ENCODE data around the gene HAGH.
A peak's percentile ranks its signal among the peaks of the same experiment; 100 is the strongest.

The HAGH gene

GRCh38 chr16:1784977-1785845 lies 41.4 kb downstream of the HAGH start:
- no peak for DNase-seq

GRCh38 chr16:1782408-1783264 lies 44.0 kb downstream of the HAGH start, which contains the start of the genes NUBP2 and SPSB3:
Gene NUBP2 (plus strand): TSS chr16:1782960. CDS start chr16:1783021, 61 bp downstream.
Gene SPSB3 (minus strand): TSS chr16:1782571. CDS start chr16:1781483, 1,088 bp downstream.
- DNase-seq = peak; percentile 100

- DNase-seq = no peak
Observed at GRCh38 chr16:1781758-1782407, 44.7 kb downstream of the HAGH start.

- no peak for DNase-seq
Observed at GRCh38 chr16:1781254-1781653, 45.4 kb downstream of the HAGH start.

GRCh38 chr16:1780677-1781072 lies 46.0 kb downstream of the HAGH start:
- no peak for DNase-seq

- DNase-seq = no peak
Observed at GRCh38 chr16:1779741-1780676, 46.6 kb downstream of the HAGH start.

- DNase-seq = no peak
Observed at GRCh38 chr16:1779234-1779701, 47.4 kb downstream of the HAGH start.

- no peak for DNase-seq
Observed at GRCh38 chr16:1778200-1779179, 48.1 kb downstream of the HAGH start.

GRCh38 chr16:1777375-1778199 lies 49.0 kb downstream of the HAGH start:
- DNase-seq = no peak

GRCh38 chr16:1776991-1777374 lies 49.6 kb downstream of the HAGH start:
- no peak for DNase-seq

GRCh38 chr16:1776672-1776955 lies 50.0 kb downstream of the HAGH start:
- no peak for DNase-seq

GRCh38 chr16:1775846-1776671 lies 50.6 kb downstream of the HAGH start:
- no peak for DNase-seq

GRCh38 chr16:1775006-1775845 lies 51.4 kb downstream of the HAGH start:
- no peak for DNase-seq

GRCh38 chr16:1774448-1774780 lies 52.2 kb downstream of the HAGH start:
- no peak for DNase-seq

GRCh38 chr16:1773703-1774447 lies 52.8 kb downstream of the HAGH start:
- DNase-seq = no peak

GRCh38 chr16:1772908-1773702 lies 53.5 kb downstream of the HAGH start, which contains the start of gene MRPS34:
Gene MRPS34 (minus strand): TSS chr16:1773134. CDS start chr16:1773119, 15 bp downstream.
- peak; percentile 74 for DNase-seq
